Liver (tissue), 9 donors: ENCODE results near the gene RAB17. TPM values are rescaled to one million over a fixed set of nuclear protein-coding genes. Genes with fewer than 3 reads are reported as not detected.

Source experiments
- DNase-seq: peaks from one replicate; pipeline ENCODE4 v3.0.0-alpha.2; 2017; ENCODE audit warnings: low spot score
- H3K27ac ChIP-seq, 2 donors: one replicate each; pipeline ENCODE4 v1.7.0; 2013; ENCODE audit warnings: inconsistent platforms in 2 of 2, low read length in 2 of 2, control low read depth in 1 of 2, low read depth in 1 of 2, mild to moderate bottlenecking in 1 of 2
- H3K27me3 ChIP-seq, 4 donors: one replicate each; pipeline versions ENCODE4 v1.6.1 to v1.7.0; 2013; ENCODE audit warnings: low read length in 3 of 4, inconsistent platforms in 1 of 4, mild to moderate bottlenecking in 1 of 4, moderate library complexity in 1 of 4; ENCODE audit not compliant: control insufficient read depth in 4 of 4, insufficient read depth in 4 of 4
- H3K36me3 ChIP-seq, 4 donors: one replicate each; pipeline versions ENCODE4 v1.6.1 to v1.7.0; 2013; ENCODE audit warnings: low read length in 3 of 4, mild to moderate bottlenecking in 3 of 4, low read depth in 1 of 4, moderate library complexity in 1 of 4; ENCODE audit not compliant: control insufficient read depth in 4 of 4, insufficient read depth in 3 of 4
- H3K4me1 ChIP-seq, 4 donors: one replicate each; pipeline versions ENCODE4 v1.6.1 to v1.7.0; 2013; ENCODE audit warnings: low read length in 3 of 4, mild to moderate bottlenecking in 3 of 4, moderate library complexity in 1 of 4; ENCODE audit not compliant: control insufficient read depth in 4 of 4, insufficient read depth in 4 of 4
- H3K4me3 ChIP-seq, 3 donors: one replicate each; pipeline versions ENCODE4 v1.6.1 to v1.7.0; 2013; ENCODE audit warnings: low read length in 3 of 3, control low read depth in 1 of 3, low read depth in 1 of 3, mild to moderate bottlenecking in 1 of 3
- H3K9ac ChIP-seq, 2 donors: one replicate each; pipeline ENCODE4 v1.7.0; 2013; ENCODE audit warnings: low read length in 2 of 2, mild to moderate bottlenecking in 2 of 2, moderate library complexity in 2 of 2, control low read depth in 1 of 2, low read depth in 1 of 2
- H3K9me3 ChIP-seq, 4 donors: one replicate each; pipeline versions ENCODE4 v1.6.1 to v1.7.0; 2013; ENCODE audit warnings: low read length in 3 of 4; ENCODE audit not compliant: control insufficient read depth in 4 of 4
- CTCF ChIP-seq: fragments of 150-350 bp; IDR thresholded peaks from 2 replicates; pipeline ENCODE4 v1.5.1; 2017; ENCODE audit warnings: improper control_type of control experiment, low read depth, low read length; ENCODE audit not compliant: missing input control
- EGR1 ChIP-seq, 2 donors: IDR thresholded peaks; 2 replicates each; pipeline ENCODE4 v1.6.1; 2016 to 2018; ENCODE audit warnings: antibody characterized with exemption in 2 of 2, low read depth in 2 of 2
- FOXA2 ChIP-seq: IDR thresholded peaks from 2 replicates; pipeline ENCODE4 v1.6.1; 2016; ENCODE audit warnings: antibody characterized with exemption
- GABPA ChIP-seq, 2 donors: IDR thresholded peaks in 1 of 2; conservative IDR thresholded peaks in 1 of 2; 2 replicates each; pipeline ENCODE4 v1.6.1; 2016; ENCODE audit warnings: antibody characterized with exemption in 2 of 2, mild to moderate bottlenecking in 1 of 2, moderate library complexity in 1 of 2
- HNF4A ChIP-seq, 2 donors: conservative IDR thresholded peaks; 2 replicates each; pipeline ENCODE4 v1.6.1; 2016; ENCODE audit warnings: antibody characterized with exemption in 2 of 2, mild to moderate bottlenecking in 2 of 2
- JUND ChIP-seq, 2 donors: IDR thresholded peaks; 2 replicates each; pipeline ENCODE4 v1.6.1; 2016; ENCODE audit warnings: antibody characterized with exemption in 2 of 2
- RAD21 ChIP-seq, 2 donors: IDR thresholded peaks; 2 replicates each; pipeline ENCODE4 v1.6.1; 2016; ENCODE audit warnings: antibody characterized with exemption in 2 of 2, mild to moderate bottlenecking in 2 of 2
- RXRA ChIP-seq, 2 donors: IDR thresholded peaks; 2 replicates each; pipeline ENCODE4 v1.6.1; 2017 to 2018; ENCODE audit warnings: antibody characterized with exemption in 2 of 2, mild to moderate bottlenecking in 1 of 2
- SP1 ChIP-seq: IDR thresholded peaks from 2 replicates; pipeline ENCODE4 v1.6.1; 2018; ENCODE audit warnings: antibody characterized with exemption, mild to moderate bottlenecking
- TAF1 ChIP-seq: conservative IDR thresholded peaks from 2 replicates; pipeline ENCODE4 v1.6.1; 2016; ENCODE audit warnings: antibody characterized with exemption, mild to moderate bottlenecking
- YY1 ChIP-seq: IDR thresholded peaks from 2 replicates; pipeline ENCODE4 v1.6.1; 2016; ENCODE audit warnings: antibody characterized with exemption, mild to moderate bottlenecking
- WGBS: extraction: QIAGEN DNeasy Blood & Tissue Kit; methylation state at CpG from one replicate; pipeline ENCODE4 v1.1.7; 2013; 5-methylcytosine and 5-hydroxymethylcytosine counted together
- polyA plus RNA-seq, 2 donors: library from polyadenylated mRNA; stranded (reverse) in 1 of 2; unstranded in 1 of 2; fragments of 200-250 nt in 1 of 2; fragments of >200 nt in 1 of 2; fragmentation: Nextera tagmentation in 1 of 2; extraction: Ambion mirVana in 1 of 2; gene quantifications; one replicate each; pipeline versions ENCODE4 v1.2.1 to v1.2.3, GENCODE V29; 2013 to 2015
- total RNA-seq, 2 donors: library from RNA; depleted of rRNA; stranded (reverse); fragments of >200 nt; gene quantifications; one replicate each; pipeline ENCODE4 v1.2.3, GENCODE V29; 2014
- TF ChIP-seq, protein P1 (sequence below): IDR thresholded peaks from 2 replicates; pipeline ENCODE4 v1.6.1; 2016; ENCODE audit warnings: antibody characterized with exemption
- TF ChIP-seq, protein P2 (sequence below): IDR thresholded peaks from 2 replicates; pipeline ENCODE4 v1.6.1; 2016; ENCODE audit warnings: antibody characterized with exemption, mild to moderate bottlenecking
- TF ChIP-seq, protein P3 (sequence below): IDR thresholded peaks from 2 replicates; pipeline ENCODE4 v1.6.1; 2016; ENCODE audit warnings: antibody characterized with exemption
- donor health status: healthy.
- donor health status: healthy.
- donor health status: healthy.
- donor health status: healthy.
- donor health status: healthy.

The RAB17 gene
- total and polyA plus RNA-seq, 4 donors = 17.8 to 96.5 (median 74.9) TPM

DNA sequence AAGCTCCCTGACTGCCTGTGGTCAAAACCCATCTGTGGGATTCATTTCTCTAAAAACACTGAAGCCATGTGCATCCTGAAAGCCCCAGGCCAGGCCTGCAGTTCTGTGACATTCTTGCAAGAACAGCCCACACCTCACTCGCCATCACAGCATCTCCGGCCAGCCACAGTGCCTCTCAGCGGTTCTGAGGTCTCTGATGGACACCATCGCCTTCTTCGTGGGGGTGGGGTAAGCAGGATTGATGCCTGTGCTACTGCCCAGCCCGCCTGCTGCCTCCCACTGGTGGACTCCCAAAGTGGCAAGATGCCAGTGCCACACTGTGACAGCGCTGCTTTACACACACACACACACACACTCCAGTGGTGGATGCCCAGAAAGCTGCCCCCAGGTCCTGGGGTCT, 29.3 kb downstream of the RAB17 start:
- Histone ChIP-seq H3K4me1 (peaks cover 0 to 8% (median 6%) of the 10 kb centered on the region in 4 donors), H3K4me3 (no peak overlapping the region), H3K36me3 (no peaks in the 10 kb centered on the region), H3K9me3 (no peaks in the 10 kb centered on the region), H3K27me3 (no peaks in the 10 kb centered on the region), H3K27ac (no peak overlapping the region), H3K9ac (no peak overlapping the region)
- WGBS = 88% methylated on average over 7 of the region's 7 CpGs
- DNase-seq = no peak
- TF ChIP-seq SP1 = no peak
- TF ChIP-seq RAD21 (IDR thresholded peaks at IDR 0.05) = no peak
- no peak for TF ChIP-seq FOXA2
- no peak for TF ChIP-seq RXRA (IDR thresholded peaks at IDR 0.05)
- TF ChIP-seq, protein P1, sequence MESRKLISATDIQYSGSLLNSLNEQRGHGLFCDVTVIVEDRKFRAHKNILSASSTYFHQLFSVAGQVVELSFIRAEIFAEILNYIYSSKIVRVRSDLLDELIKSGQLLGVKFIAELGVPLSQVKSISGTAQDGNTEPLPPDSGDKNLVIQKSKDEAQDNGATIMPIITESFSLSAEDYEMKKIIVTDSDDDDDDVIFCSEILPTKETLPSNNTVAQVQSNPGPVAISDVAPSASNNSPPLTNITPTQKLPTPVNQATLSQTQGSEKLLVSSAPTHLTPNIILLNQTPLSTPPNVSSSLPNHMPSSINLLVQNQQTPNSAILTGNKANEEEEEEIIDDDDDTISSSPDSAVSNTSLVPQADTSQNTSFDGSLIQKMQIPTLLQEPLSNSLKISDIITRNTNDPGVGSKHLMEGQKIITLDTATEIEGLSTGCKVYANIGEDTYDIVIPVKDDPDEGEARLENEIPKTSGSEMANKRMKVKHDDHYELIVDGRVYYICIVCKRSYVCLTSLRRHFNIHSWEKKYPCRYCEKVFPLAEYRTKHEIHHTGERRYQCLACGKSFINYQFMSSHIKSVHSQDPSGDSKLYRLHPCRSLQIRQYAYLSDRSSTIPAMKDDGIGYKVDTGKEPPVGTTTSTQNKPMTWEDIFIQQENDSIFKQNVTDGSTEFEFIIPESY = no peak
- no peak for TF ChIP-seq EGR1 (IDR thresholded peaks at IDR 0.05; ENCODE audit: low read depth in 2 of 2)
- TF ChIP-seq, protein P2, sequence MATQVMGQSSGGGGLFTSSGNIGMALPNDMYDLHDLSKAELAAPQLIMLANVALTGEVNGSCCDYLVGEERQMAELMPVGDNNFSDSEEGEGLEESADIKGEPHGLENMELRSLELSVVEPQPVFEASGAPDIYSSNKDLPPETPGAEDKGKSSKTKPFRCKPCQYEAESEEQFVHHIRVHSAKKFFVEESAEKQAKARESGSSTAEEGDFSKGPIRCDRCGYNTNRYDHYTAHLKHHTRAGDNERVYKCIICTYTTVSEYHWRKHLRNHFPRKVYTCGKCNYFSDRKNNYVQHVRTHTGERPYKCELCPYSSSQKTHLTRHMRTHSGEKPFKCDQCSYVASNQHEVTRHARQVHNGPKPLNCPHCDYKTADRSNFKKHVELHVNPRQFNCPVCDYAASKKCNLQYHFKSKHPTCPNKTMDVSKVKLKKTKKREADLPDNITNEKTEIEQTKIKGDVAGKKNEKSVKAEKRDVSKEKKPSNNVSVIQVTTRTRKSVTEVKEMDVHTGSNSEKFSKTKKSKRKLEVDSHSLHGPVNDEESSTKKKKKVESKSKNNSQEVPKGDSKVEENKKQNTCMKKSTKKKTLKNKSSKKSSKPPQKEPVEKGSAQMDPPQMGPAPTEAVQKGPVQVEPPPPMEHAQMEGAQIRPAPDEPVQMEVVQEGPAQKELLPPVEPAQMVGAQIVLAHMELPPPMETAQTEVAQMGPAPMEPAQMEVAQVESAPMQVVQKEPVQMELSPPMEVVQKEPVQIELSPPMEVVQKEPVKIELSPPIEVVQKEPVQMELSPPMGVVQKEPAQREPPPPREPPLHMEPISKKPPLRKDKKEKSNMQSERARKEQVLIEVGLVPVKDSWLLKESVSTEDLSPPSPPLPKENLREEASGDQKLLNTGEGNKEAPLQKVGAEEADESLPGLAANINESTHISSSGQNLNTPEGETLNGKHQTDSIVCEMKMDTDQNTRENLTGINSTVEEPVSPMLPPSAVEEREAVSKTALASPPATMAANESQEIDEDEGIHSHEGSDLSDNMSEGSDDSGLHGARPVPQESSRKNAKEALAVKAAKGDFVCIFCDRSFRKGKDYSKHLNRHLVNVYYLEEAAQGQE = no peak
- no peak for TF ChIP-seq TAF1
- no peak for TF ChIP-seq HNF4A (conservative IDR thresholded peaks at IDR 0.05)
- TF ChIP-seq GABPA (IDR thresholded peaks at IDR 0.05 in 1 of 2, conservative IDR thresholded peaks at IDR 0.05 in 1 of 2) = no peak

DNA sequence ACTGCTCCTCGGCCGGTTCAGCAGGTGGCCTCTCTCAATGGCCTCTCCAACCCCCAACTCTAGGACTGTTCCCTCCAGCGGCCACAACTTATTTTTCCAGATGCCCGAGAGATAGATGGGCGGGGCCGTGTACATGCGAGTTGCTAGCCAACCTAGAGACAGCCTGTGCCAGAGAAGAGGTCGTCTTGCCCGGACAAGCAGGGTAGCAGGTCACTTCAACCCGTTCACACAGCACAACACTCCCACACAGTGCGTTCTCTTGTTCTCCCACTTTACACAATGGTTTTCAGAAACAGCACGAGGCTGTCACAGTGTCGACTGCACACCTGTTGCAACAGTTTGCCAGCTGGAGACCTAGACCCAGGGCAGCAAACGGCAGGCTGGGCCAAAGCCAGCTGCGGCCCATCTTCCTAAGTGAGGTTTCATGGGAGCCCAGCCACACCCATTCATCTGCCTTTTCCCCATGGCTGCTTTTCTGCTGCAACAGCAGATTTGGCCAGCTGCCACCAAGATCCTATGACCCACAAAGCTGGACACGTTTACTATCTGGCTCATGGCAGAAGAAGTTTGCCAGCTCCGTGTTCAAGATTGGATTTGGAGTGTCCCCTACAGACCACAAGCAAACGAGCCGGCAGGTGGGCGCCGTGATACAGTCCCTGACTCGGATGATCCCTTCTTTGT, 31.4 kb downstream of the RAB17 start:
- DNase-seq = no peak
- Histone ChIP-seq H3K4me1 (peaks cover 0 to 8% (median 5%) of the 10 kb centered on the region in 4 donors), H3K36me3 (peaks cover 2 to 13% (median 6%) of the 10 kb centered on the region in 4 donors), H3K27me3 (no peaks in the 10 kb centered on the region), H3K9ac (no peak overlapping the region), H3K9me3 (peaks cover 3 to 6% (median 3%) of the 10 kb centered on the region in 4 donors), H3K4me3 (no peak overlapping the region), H3K27ac (no peak overlapping the region)
- 73% methylated on average over 22 of the region's 22 CpGs for WGBS
- TF ChIP-seq RXRA (IDR thresholded peaks at IDR 0.05) (no peak), FOXA2 (no peak), JUND (IDR thresholded peaks at IDR 0.05) (no peak), SP1 (no peak), HNF4A (conservative IDR thresholded peaks at IDR 0.05) (no peak), YY1 (no peak), TAF1 (no peak), CTCF (no peak), RAD21 (IDR thresholded peaks at IDR 0.05) (no peak)
- TF ChIP-seq, protein P2 = no peak
- TF ChIP-seq, protein P3, sequence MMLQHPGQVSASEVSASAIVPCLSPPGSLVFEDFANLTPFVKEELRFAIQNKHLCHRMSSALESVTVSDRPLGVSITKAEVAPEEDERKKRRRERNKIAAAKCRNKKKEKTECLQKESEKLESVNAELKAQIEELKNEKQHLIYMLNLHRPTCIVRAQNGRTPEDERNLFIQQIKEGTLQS = no peak
- TF ChIP-seq, protein P1 = no peak
